ENCODE results near the gene SPATA2L. TPM values are rescaled to one million over a fixed set of nuclear protein-coding genes. Genes with fewer than 3 reads are reported as not detected.
"Not testable (repeated sequence)": the region's sequence is repeated elsewhere in the genome, so short reads cannot be mapped to it uniquely, and the experiment has no call there.

SPATA2L gene
- polyA plus RNA-seq, 6 donors from 2014 or later, result 5.9 to 18.8 (median 8.6) TPM

- DNase-seq (no peak), ATAC-seq (ENCODE audit: low read depth in 2 of 2) (no peak)
- Mint-ChIP-seq H3K36me3 (no peaks in the 10 kb centered on the region), H3K27me3 (no peaks in the 10 kb centered on the region), H3K4me1 (peaks cover 8 to 25% (median 18%) of the 10 kb centered on the region in 3 donors), H3K27ac (peak overlapping the region in 4 of 6 donors; percentile 29 to 88 (median 80)), H3K9me3 (no peaks in the 10 kb centered on the region), H3K4me3 (no peak overlapping the region)
These were observed 5.4 kb downstream of the SPATA2L start for GRCh38 chr16:89695875-89696669.

- ATAC-seq (ENCODE audit: low read depth in 2 of 2), result no peak
- H3K9me3 Mint-ChIP-seq, result no peaks in the 10 kb centered on the region
- H3K27me3 Mint-ChIP-seq, result no peaks in the 10 kb centered on the region
- H3K4me1 Mint-ChIP-seq, result peaks cover 8 to 21% (median 20%) of the 10 kb centered on the region in 3 donors
- H3K27ac Mint-ChIP-seq, result peak overlapping the region in 3 of 6 donors; percentile 47 to 88 (median 77)
- DNase-seq, result no peak
- H3K36me3 Mint-ChIP-seq, result peaks cover 0 to 3% of the 10 kb centered on the region in 2 donors
- H3K4me3 Mint-ChIP-seq, result no peak overlapping the region
These were observed 6.2 kb downstream of the SPATA2L start for GRCh38 chr16:89695086-89695874.

- peaks cover 3 to 19% (median 19%) of the 10 kb centered on the region in 3 donors for H3K4me1 Mint-ChIP-seq
- not testable (repeated sequence) for ATAC-seq (ENCODE audit: low read depth in 2 of 2); DNase-seq; H3K36me3 Mint-ChIP-seq; H3K4me3 Mint-ChIP-seq; H3K9me3 Mint-ChIP-seq; H3K27me3 Mint-ChIP-seq
- peak overlapping the region in 2 of 6 donors; percentile 47 to 77 for H3K27ac Mint-ChIP-seq
These were observed 6.8 kb downstream of the SPATA2L start for GRCh38 chr16:89694784-89695085.

- Mint-ChIP-seq H3K4me1 (peaks cover 3 to 19% (median 16%) of the 10 kb centered on the region in 3 donors), H3K36me3 (peaks cover 0 to 6% of the 10 kb centered on the region in 2 donors), H3K9me3 (no peaks in the 10 kb centered on the region), H3K4me3 (no peak overlapping the region), H3K27me3 (no peaks in the 10 kb centered on the region), H3K27ac (peak overlapping the region in 1 of 6 donors; percentile 49)
- no peak for ATAC-seq (ENCODE audit: low read depth in 2 of 2)
- no peak for DNase-seq
These were observed 7.3 kb downstream of the SPATA2L start for GRCh38 chr16:89693931-89694783.

- Mint-ChIP-seq H3K9me3 (no peaks in the 10 kb centered on the region), H3K27ac (peak overlapping the region in 1 of 6 donors; percentile 90), H3K4me1 (peaks cover 3 to 19% (median 13%) of the 10 kb centered on the region in 3 donors), H3K4me3 (peak overlapping the region in 1 of 8 donors; percentile 70), H3K36me3 (peaks cover 0 to 6% of the 10 kb centered on the region in 2 donors), H3K27me3 (no peaks in the 10 kb centered on the region)
- no peak for DNase-seq
- ATAC-seq (ENCODE audit: low read depth in 2 of 2), result no peak
These were observed 8.2 kb downstream of the SPATA2L start for GRCh38 chr16:89693289-89693731.

GRCh38 chr16:89691986-89692569 is 9.4 kb downstream of the SPATA2L start:
- Mint-ChIP-seq H3K27ac (peak overlapping the region in 1 of 6 donors; percentile 73), H3K4me3 (peak overlapping the region in 2 of 8 donors; percentile 33 to 36), H3K4me1 (peaks cover 8 to 25% (median 21%) of the 10 kb centered on the region in 3 donors), H3K9me3 (no peaks in the 10 kb centered on the region), H3K27me3 (no peaks in the 10 kb centered on the region), H3K36me3 (peaks cover 0 to 6% of the 10 kb centered on the region in 2 donors)
- DNase-seq (no peak), ATAC-seq (ENCODE audit: low read depth in 2 of 2) (no peak)

- Mint-ChIP-seq H3K27me3 (no peaks in the 10 kb centered on the region), H3K9me3 (no peaks in the 10 kb centered on the region), H3K4me1 (peaks cover 11 to 29% (median 23%) of the 10 kb centered on the region in 3 donors), H3K36me3 (peaks cover 0 to 6% of the 10 kb centered on the region in 2 donors), H3K4me3 (peak overlapping the region in 3 of 8 donors; percentile 12 to 36 (median 33)), H3K27ac (peak overlapping the region in 1 of 6 donors; percentile 73)
- ATAC-seq (ENCODE audit: low read depth in 2 of 2) (no peak), DNase-seq (no peak)
These were observed 10.1 kb downstream of the SPATA2L start for GRCh38 chr16:89691231-89691985.

- Mint-ChIP-seq H3K36me3 (peaks cover 0 to 6% of the 10 kb centered on the region in 2 donors), H3K4me1 (peaks cover 12 to 33% (median 28%) of the 10 kb centered on the region in 3 donors), H3K27me3 (no peaks in the 10 kb centered on the region), H3K4me3 (no peak overlapping the region), H3K27ac (peak overlapping the region in 3 of 6 donors; percentile 28 to 92 (median 47)), H3K9me3 (no peaks in the 10 kb centered on the region)
- DNase-seq (no peak), ATAC-seq (ENCODE audit: low read depth in 2 of 2) (no peak)
These were observed 11.1 kb downstream of the SPATA2L start for GRCh38 chr16:89690392-89690901.

GRCh38 chr16:89689621-89690020 is 11.9 kb downstream of the SPATA2L start:
- Mint-ChIP-seq H3K4me1 (peaks cover 12 to 28% (median 26%) of the 10 kb centered on the region in 3 donors), H3K4me3 (peak overlapping the region in 1 of 8 donors; percentile 30)
- not testable (repeated sequence) for H3K9me3 Mint-ChIP-seq; H3K27ac Mint-ChIP-seq; DNase-seq; H3K36me3 Mint-ChIP-seq; ATAC-seq (ENCODE audit: low read depth in 2 of 2); H3K27me3 Mint-ChIP-seq

- ATAC-seq (ENCODE audit: low read depth in 2 of 2), result no peak
These were observed 12.4 kb downstream of the SPATA2L start for GRCh38 chr16:89689142-89689541.

GRCh38 chr16:89688395-89688794 is 13.1 kb downstream of the SPATA2L start:
- H3K27ac Mint-ChIP-seq, result peak overlapping the region in 3 of 6 donors; percentile 44 to 92 (median 89)
- no peaks in the 10 kb centered on the region for H3K9me3 Mint-ChIP-seq
- H3K4me1 Mint-ChIP-seq, result peaks cover 8 to 21% (median 20%) of the 10 kb centered on the region in 3 donors
- no peaks in the 10 kb centered on the region for H3K27me3 Mint-ChIP-seq
- peaks cover 0 to 6% of the 10 kb centered on the region in 2 donors for H3K36me3 Mint-ChIP-seq
- no peak for ATAC-seq (ENCODE audit: low read depth in 2 of 2)
- DNase-seq, result no peak
- peak overlapping the region in 7 of 8 donors; percentile 45 to 92 (median 83) for H3K4me3 Mint-ChIP-seq

More at GRCh38 chr16:89689142-89689541, 12.4 kb downstream of the SPATA2L start:
- Mint-ChIP-seq H3K9me3 (no peaks in the 10 kb centered on the region), H3K4me1 (peaks cover 12 to 28% (median 26%) of the 10 kb centered on the region in 3 donors), H3K36me3 (peaks cover 0 to 6% of the 10 kb centered on the region in 2 donors), H3K27ac (no peak overlapping the region), H3K27me3 (no peaks in the 10 kb centered on the region), H3K4me3 (peak overlapping the region in 2 of 8 donors; percentile 30 to 63)
- DNase-seq, result no peak
